Coronary artery (tissue), 2 donors: Measurements from ENCODE around the gene CDH13.

Source experiments
- DNase-seq: peaks from one replicate; pipeline ENCODE4 v3.0.0-alpha.2; 2017; ENCODE audit warnings: low spot score
- H3K27ac ChIP-seq, 2 donors: fragments of 200-600 bp; sonication (generic); one replicate each; pipeline ENCODE4 v1.5.1; 2016 to 2019
- H3K4me3 ChIP-seq: fragments of 200-600 bp; sonication (generic); 2 replicates; pipeline ENCODE4 v1.5.1; 2016; ENCODE audit warnings: mild to moderate bottlenecking, moderate library complexity
- TF ChIP-seq, protein P1 (sequence below): fragments of 200-600 bp; sonication (generic); IDR thresholded peaks from one replicate; pipeline ENCODE4 v1.5.1; 2019; ENCODE audit warnings: antibody characterized with exemption

Gene CDH13

DNA sequence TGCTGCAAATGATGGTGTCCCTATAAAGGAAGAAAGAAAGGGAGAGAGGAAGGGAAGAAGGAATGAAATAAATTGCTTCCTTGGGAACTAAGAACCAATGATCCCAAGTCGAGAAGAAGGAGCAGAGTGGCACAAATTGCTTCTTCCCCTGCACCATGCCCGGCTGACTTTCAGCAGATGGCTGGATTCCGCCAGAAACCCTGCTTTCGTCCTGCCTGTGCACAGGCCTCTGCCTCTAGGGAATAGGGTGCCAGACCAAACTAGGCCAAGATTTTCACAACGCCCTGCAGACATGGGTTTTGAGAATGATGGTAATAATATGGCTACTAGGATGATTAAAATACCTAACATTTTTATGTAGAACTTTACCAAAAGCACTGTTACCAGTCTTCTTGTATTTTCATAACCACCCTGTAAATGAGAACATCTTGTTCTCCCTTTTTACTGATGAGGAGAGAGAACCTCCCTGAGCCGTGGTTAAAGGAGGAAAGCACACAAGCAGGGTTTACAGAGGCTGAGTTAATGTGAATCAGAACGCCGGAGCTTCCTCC lies 1058.9 kb downstream of the CDH13 start:
- Histone ChIP-seq H3K27ac (peak overlapping the region; percentile 68 to 79), H3K4me3 (no peak overlapping the region)
- DNase-seq: no peak
- TF ChIP-seq, protein P1, sequence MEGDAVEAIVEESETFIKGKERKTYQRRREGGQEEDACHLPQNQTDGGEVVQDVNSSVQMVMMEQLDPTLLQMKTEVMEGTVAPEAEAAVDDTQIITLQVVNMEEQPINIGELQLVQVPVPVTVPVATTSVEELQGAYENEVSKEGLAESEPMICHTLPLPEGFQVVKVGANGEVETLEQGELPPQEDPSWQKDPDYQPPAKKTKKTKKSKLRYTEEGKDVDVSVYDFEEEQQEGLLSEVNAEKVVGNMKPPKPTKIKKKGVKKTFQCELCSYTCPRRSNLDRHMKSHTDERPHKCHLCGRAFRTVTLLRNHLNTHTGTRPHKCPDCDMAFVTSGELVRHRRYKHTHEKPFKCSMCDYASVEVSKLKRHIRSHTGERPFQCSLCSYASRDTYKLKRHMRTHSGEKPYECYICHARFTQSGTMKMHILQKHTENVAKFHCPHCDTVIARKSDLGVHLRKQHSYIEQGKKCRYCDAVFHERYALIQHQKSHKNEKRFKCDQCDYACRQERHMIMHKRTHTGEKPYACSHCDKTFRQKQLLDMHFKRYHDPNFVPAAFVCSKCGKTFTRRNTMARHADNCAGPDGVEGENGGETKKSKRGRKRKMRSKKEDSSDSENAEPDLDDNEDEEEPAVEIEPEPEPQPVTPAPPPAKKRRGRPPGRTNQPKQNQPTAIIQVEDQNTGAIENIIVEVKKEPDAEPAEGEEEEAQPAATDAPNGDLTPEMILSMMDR: no peak

DNA sequence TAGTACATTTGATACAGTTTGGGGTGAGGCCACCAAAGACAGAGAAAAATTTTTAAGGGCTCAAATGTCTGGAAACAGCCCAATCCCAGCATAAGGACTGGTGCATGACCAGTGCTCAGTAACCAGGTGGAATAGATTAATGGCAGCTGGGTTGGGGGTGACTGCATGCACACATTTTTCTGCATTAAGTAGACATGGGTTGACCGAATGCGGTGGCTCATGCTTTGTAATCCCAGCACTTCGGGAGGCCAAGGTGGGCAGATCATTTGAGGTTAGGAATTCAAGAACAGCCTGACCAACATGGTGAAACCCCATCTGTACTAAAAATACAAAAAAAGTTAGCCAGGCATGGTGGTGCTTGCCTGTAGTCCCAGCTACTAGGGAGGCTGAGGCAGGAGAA lies 1060.0 kb downstream of the CDH13 start:
- TF ChIP-seq, protein P1: no peak
- H3K27ac ChIP-seq: peak overlapping the region in 1 of 2 donors; percentile 79
- DNase-seq: no peak
- no peak overlapping the region for H3K4me3 ChIP-seq

DNA sequence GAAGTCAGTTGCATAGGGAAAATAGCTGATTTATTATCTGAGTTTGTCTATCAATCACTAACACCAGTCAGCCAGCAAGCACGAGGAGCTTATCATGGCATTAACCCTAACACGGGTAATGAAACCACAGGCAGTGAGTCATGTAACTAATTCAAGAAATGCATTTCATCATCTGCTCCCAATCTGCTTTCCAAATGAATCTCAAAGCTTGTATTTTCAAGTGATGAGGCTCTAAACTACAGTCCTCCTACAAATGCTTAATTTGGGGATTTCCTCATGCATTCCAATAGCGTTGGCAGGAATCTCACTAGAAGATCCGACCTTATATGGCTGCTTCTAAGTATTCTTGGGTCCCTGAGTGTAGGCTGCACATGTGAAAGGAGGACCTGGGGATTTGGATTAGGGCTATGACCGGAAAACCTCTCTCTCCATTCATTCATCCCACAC lies 1062.6 kb downstream of the CDH13 start:
- H3K4me3 ChIP-seq: no peak overlapping the region
- TF ChIP-seq, protein P1: no peak
- DNase-seq: no peak
- H3K27ac ChIP-seq: peak overlapping the region; percentile 62 to 80

DNA sequence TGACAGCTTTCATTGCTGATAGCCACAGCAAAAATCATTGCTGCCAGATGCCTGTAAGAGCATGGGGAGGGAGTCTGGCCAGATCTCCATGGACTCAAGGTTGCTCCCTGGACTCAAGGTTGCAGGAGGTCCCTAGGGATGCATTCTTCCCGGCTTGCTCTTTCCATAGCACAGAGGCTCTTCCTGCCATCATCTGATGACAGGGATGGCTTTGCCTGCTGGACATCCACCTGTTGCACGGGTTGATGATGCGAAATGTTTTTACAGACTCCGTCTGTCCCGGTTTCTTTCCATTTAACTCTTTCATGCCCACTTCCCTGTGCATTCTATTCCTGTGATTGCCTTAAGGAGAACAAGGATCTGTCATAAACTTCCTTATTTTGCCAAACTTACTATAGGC lies 1065.5 kb downstream of the CDH13 start:
- H3K4me3 ChIP-seq: no peak overlapping the region
- TF ChIP-seq, protein P1: no peak
- DNase-seq: no peak
- H3K27ac ChIP-seq: no peak overlapping the region

DNA sequence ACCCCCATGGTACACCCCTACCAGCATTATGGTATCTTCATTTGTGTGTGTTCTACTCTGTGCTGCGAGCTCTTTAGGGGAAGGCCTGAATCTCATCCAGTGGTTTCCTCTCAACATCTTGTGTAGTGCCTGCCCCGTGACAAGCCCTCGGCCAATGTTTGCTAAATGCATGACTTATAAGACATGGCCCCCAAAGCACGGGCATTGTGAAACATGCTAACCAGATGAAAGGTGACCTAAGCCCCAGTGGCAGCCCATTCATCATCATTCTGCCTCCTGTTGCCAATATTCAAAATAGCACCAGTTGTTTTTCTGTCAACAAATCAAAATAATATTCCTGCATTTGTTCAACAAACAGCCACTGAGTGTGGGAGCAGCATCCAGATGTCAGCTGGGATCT lies 1072.2 kb downstream of the CDH13 start:
- Histone ChIP-seq H3K4me3 (no peak overlapping the region), H3K27ac (no peak overlapping the region)
- TF ChIP-seq, protein P1: no peak
- no peak for DNase-seq

DNA sequence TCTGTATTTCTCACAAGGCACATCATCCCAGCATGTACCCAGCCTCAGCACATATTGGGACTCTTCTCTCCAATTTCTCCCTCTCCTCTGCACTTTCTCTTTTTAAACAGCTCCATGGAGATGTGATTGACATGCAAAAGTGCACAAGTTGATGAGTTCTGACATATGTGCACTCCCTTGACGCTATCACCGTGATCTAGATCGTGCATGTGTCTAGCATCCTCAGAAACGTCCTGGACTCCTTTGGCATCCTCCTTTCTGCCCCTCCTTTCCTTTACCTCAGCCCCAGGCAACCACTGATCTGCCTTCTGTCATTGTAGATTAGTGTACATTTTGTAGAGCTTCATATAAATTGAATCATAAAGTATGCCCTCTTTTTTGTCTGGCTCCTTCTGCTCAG lies 1073.0 kb downstream of the CDH13 start:
- TF ChIP-seq, protein P1: no peak
- no peak for DNase-seq
- H3K27ac ChIP-seq: no peak overlapping the region
- H3K4me3 ChIP-seq: no peak overlapping the region

DNA sequence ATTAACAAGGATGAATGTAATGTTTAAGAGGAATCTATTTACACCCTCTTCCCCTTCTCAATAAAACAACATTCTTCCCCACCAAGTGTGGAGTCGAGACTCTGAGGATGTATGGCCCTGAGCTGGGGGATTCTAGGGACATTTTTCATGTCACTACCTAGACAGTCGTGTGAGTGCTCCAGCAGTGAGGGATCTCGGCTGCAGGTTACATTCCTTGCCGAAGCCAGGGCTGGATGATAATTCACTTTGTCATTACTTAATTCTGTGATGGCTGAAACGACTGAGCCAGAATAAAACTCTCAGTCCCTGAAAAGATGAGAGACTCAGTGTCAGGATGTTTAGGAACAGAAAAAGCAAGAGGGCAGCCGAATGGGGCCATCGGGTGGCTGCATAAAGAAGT lies 1074.1 kb downstream of the CDH13 start:
- DNase-seq: no peak
- TF ChIP-seq, protein P1: no peak
- Histone ChIP-seq H3K27ac (no peak overlapping the region), H3K4me3 (no peak overlapping the region)
